GM19397 (cell line): ENCODE measurements around the gene EFEMP1.
"Not testable (repeated sequence)": the region's sequence is repeated elsewhere in the genome, so short reads cannot be mapped to it uniquely, and the experiment has no call there.

ENCODE experiments used
- ATAC-seq: cut with Tn5 transposase; IDR thresholded peaks from one replicate; pipeline ENCODE4 v1.9.1; 2021; ENCODE audit warnings: mild to moderate bottlenecking, moderate library complexity; ENCODE audit not compliant: unreplicated experiment

The EFEMP1 gene

GRCh38 chr2:55869637-55870325, 53.8 kb downstream of the EFEMP1 start:
- no peak for ATAC-seq

- ATAC-seq, result no peak
Measured at GRCh38 chr2:55865096-55865835, 58.3 kb downstream of the EFEMP1 start.

DNA sequence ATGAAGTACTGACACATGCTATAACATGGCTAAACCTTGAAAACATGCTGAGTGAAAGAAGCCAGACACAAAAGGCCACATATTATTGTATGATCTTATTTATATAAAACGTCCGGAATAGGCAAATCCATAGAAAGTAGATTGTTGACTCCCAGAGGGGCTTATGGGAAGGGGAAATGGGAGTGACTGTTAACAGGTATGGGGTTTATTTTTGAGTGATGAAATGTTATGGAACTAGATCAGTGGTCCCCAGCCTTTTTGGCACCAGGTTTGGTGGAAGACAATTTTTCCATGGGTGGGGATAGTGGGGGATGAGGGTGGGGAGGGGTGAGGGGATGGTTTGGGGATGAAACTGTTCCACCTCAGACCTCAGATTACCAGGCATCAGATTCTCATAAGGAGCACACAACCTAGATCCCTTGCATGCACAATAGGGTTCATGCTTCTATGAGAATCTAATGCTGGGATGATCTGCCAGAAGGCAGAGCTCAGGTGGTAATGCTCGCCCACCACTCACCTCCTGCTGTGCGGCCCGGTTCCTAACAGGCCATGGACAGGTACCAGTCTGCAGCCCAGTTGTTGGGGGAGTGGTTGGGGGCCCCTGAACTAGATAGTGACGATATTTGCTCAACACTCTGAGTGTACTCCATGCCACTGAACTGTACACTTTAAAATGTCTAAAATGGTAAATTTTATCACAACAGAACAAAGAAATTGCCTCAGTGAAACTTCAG, 59.1 kb downstream of the EFEMP1 start:
- no peak for ATAC-seq

GRCh38 chr2:55862673-55863390, 60.8 kb downstream of the EFEMP1 start:
- no peak for ATAC-seq

DNA sequence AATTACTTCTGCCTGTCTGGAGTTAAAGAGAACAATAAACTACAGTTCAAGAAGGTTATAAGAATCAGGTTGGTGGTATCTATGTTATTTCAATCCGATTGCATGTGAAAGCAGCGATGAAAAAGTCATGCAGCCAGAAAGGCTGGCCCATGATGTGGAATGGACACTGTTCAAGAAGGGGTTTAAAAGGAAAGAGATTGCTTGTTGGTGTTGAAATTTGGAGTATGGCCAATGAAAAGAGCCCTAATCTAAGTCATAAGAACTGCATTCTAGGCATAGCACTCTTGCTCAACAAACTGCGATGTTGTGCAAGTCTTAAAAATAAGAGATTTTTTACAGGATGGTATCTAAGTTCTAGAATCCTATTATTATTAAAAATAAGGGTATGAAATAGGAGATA, 61.3 kb downstream of the EFEMP1 start:
- no peak for ATAC-seq

DNA sequence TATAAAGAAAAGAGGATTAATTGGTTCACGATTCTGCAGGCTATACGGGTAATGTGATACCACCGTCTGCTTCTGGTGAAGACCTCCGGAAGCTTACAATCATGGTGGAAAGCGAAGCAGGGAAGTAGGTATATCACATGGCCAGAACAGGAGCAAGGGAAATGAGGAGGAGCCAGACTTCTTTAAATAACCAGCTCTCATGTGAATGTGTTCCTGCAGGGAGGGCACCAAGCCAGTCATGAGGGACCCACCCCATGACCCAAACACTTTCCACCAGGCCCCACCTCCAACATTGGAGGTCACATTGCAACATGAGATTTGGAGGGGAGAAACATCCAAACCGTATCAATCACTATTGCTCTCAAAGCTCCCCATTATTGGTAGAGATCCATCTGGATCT, 61.8 kb downstream of the EFEMP1 start:
- no peak for ATAC-seq

- no peak for ATAC-seq
Measured at GRCh38 chr2:55860832-55861231, 62.8 kb downstream of the EFEMP1 start.

DNA sequence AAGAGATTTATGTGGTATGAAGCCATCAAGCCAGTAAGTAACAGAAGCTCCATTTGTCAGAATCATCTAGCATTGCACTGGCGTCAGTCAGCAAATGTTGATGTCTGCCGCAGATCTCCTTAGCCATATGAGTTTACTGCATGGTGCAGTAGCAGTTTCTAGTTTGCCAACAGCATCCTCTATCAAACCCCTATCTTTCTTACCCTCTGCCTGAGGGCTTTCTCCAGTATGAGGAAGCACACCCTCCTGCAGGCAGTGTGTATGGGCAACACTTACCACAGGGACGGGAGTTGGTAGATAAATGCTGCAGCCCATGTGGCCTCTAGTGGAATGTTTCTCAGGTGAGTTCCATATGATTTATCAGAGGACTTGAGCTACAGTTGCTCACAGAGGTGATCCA, 63.7 kb downstream of the EFEMP1 start:
- no peak for ATAC-seq

GRCh38 chr2:55857766-55858165, 65.8 kb downstream of the EFEMP1 start:
- ATAC-seq, result no peak

DNA sequence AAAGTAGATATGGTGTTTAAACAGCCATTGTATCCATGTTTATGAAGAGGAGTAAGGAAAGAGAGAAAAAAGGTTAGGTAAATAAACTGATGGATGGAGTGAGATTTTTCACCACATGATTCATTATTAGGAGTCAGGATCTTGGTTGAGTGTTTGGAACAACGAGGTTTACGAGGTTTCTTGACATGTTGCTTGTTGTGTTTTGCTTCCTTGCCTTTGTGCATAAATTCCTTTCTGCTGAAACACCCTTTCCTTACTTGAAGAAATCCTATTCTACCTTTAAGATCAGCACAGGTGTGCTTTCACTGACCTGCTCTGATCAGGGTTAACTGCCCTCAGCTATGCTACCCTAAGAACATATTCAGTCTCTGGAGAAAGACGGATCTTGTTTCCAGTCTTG, 66.6 kb downstream of the EFEMP1 start:
- no peak for ATAC-seq

- no peak for ATAC-seq
Measured at GRCh38 chr2:55848096-55848495, 75.5 kb downstream of the EFEMP1 start.

- ATAC-seq, result no peak
Measured at GRCh38 chr2:55846426-55846825, 77.2 kb downstream of the EFEMP1 start.

DNA sequence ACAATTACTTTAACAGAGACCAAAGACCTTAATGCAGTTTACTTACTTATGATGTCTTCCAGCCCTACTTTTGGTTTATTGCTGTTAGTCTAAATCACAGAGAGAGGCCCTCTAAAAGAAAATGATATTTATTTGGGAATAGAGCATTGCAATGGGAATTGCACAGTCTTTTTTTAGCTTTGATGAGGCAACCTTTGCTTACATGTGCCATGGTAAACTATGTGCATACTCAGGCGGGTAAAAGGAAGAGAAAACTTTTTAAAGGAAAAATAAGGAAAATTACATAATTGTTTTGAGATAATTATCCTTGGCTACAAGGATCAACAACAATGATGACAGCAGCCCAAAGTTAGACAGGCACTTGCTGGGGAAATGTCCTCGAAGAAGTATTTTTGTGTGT, 78.6 kb downstream of the EFEMP1 start:
- ATAC-seq, result no peak

GRCh38 chr2:55843994-55844345, 79.6 kb downstream of the EFEMP1 start:
- no peak for ATAC-seq

GRCh38 chr2:55843096-55843993, 80.2 kb downstream of the EFEMP1 start:
- ATAC-seq, result no peak

DNA sequence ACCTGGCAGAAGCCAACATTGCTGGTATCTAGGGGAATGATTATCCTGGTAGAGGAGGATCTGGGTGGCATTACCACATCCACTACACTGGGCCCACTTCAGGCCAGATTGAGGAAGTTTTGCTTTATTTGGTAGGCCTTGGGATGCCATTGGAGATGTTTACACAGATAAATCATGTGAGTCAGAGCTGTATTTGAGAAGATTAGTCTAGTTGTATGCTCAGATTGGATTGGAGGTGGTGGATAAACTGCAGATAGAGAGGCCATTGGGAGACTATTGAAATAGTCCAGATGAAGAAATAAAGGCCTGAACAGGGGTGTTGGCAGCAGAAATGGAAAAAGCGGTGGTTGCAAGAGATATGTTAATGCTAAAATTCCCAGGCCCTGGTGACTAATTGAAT, 81.5 kb downstream of the EFEMP1 start:
- ATAC-seq, result no peak

DNA sequence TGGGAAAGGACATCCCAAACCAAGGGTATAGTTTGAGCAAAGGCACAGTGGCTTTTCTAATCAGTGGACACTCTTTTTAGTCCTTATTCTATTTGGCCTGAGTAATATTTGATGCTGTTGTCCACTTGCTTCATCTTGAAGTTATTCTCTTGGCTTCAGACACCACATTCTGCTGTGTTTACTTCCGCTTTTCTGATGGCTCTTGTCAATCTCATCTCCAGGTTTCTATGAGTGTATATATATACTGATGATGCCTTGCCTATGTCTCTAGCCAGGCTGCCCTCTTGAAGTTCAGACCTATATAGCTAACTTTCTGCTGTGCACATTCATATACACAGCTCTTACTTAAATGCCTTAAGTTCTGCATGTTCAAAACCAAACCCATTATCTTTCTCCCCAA, 83.1 kb downstream of the EFEMP1 start:
- no peak for ATAC-seq

GRCh38 chr2:55839182-55839819, 84.3 kb downstream of the EFEMP1 start:
- ATAC-seq, result no peak

DNA sequence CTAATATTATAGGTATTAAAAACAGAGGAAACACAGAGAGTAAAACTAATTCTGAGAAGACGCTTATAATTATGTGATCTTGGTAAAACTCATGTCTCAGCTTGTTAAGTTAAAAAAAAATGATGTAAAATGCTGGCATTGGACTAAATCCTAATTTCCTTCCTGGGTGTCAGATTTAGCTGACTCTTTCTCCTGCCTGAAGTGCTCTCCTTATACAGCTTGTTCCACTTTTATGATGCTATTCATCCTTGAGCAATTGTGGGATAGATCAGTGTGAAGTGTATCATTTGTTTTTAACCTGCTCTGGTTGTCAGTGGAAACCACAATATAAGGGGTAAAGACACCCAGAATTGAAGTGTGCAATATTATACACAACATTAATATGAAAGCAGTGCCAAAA, 84.9 kb downstream of the EFEMP1 start:
- no peak for ATAC-seq

- not testable (repeated sequence) for ATAC-seq
Measured at GRCh38 chr2:55838117-55838516, 85.5 kb downstream of the EFEMP1 start.
